H9 (cell line): ENCODE measurements around the gene TMPRSS6. TPM values are rescaled to one million over a fixed set of nuclear protein-coding genes. Genes with fewer than 3 reads are reported as not detected.

Source experiments
- DNase-seq: peaks from one replicate; pipeline ENCODE4 v3.0.0-alpha.2; 2017
- H2AFZ ChIP-seq: one replicate; pipeline ENCODE4 v1.6.1; 2013; ENCODE audit warnings: mild to moderate bottlenecking, low read length, control low read depth, moderate library complexity
- H2AK5ac ChIP-seq: 2 replicates; pipeline ENCODE4 v1.6.1; 2013; ENCODE audit warnings: low read length, control low read depth, mixed read lengths; ENCODE audit not compliant: insufficient read length
- H2BK120ac ChIP-seq: one replicate; pipeline ENCODE4 v1.6.1; 2013; ENCODE audit warnings: low read depth, mild to moderate bottlenecking, low read length, control low read depth, inconsistent platforms; ENCODE audit not compliant: poor library complexity, severe bottlenecking
- H2BK12ac ChIP-seq: 2 replicates; pipeline ENCODE4 v1.6.1; 2013; ENCODE audit warnings: low read length, control low read depth, mixed read lengths, low read depth; ENCODE audit not compliant: insufficient read length
- H2BK15ac ChIP-seq: 2 replicates; pipeline ENCODE4 v1.6.1; 2013; ENCODE audit warnings: low read depth, low read length, control low read depth
- H2BK20ac ChIP-seq: one replicate; pipeline ENCODE4 v1.6.1; 2013; ENCODE audit warnings: low read depth, mild to moderate bottlenecking, low read length, control low read depth, inconsistent platforms; ENCODE audit not compliant: poor library complexity, severe bottlenecking
- H2BK5ac ChIP-seq: 2 replicates; pipeline ENCODE4 v1.6.1; 2013; ENCODE audit warnings: low read length, control low read depth, mixed read lengths; ENCODE audit not compliant: insufficient read length
- H3K14ac ChIP-seq: 2 replicates; pipeline ENCODE4 v1.6.1; 2013; ENCODE audit warnings: low read length, control low read depth; ENCODE audit not compliant: insufficient read depth
- H3K18ac ChIP-seq: 2 replicates; pipeline ENCODE4 v1.6.1; 2013; ENCODE audit warnings: low read depth, mild to moderate bottlenecking, mixed read lengths, low read length, control low read depth; ENCODE audit not compliant: insufficient read length
- H3K23ac ChIP-seq: 2 replicates; pipeline ENCODE4 v1.6.1; 2013; ENCODE audit warnings: low read length, control low read depth, mixed read lengths, low read depth; ENCODE audit not compliant: insufficient read length
- H3K23me2 ChIP-seq: 2 replicates; pipeline ENCODE4 v1.6.1; 2013; ENCODE audit warnings: low read depth, mild to moderate bottlenecking, mixed read lengths, low read length, control low read depth; ENCODE audit not compliant: insufficient read length, poor library complexity, severe bottlenecking
- H3K27ac ChIP-seq: 2 replicates; pipeline ENCODE4 v1.5.1; 2013; ENCODE audit warnings: low read length, control low read depth, mixed read lengths, low read depth; ENCODE audit not compliant: insufficient read length
- H3K27me3 ChIP-seq: 2 replicates; pipeline ENCODE4 v1.6.1; 2013; ENCODE audit warnings: low read length, control low read depth, inconsistent platforms; ENCODE audit not compliant: insufficient read depth
- H3K4ac ChIP-seq: 2 replicates; pipeline ENCODE4 v1.6.1; 2013; ENCODE audit warnings: low read depth, mild to moderate bottlenecking, control low read depth, inconsistent platforms, low read length, moderate library complexity
- H3K4me1 ChIP-seq: 2 replicates; pipeline ENCODE4 v1.6.1; 2013; ENCODE audit warnings: low read length, control low read depth, inconsistent platforms; ENCODE audit not compliant: insufficient read depth
- H3K4me2 ChIP-seq: 2 replicates; pipeline ENCODE4 v1.6.1; 2013; ENCODE audit warnings: low read length, control low read depth, mixed read lengths; ENCODE audit not compliant: insufficient read length, insufficient read depth
- H3K56ac ChIP-seq: 2 replicates; pipeline ENCODE4 v1.6.1; 2013; ENCODE audit warnings: low read depth, mild to moderate bottlenecking, mixed read lengths, low read length, control low read depth; ENCODE audit not compliant: insufficient read length
- H3K79me1 ChIP-seq: 2 replicates; pipeline ENCODE4 v1.6.1; 2013; ENCODE audit warnings: low read depth, mild to moderate bottlenecking, moderate library complexity, low read length, control low read depth, inconsistent platforms; ENCODE audit not compliant: insufficient read depth, poor library complexity, severe bottlenecking
- H3K79me2 ChIP-seq: 2 replicates; pipeline ENCODE4 v1.6.1; 2013; ENCODE audit warnings: low read length, control low read depth, inconsistent platforms; ENCODE audit not compliant: insufficient read depth
- H3K9ac ChIP-seq: 2 replicates; pipeline ENCODE4 v1.6.1; 2013; ENCODE audit warnings: low read length, control low read depth, mixed read lengths; ENCODE audit not compliant: insufficient read length; ENCODE audit errors: extremely low read depth
- H3K9me3 ChIP-seq: one replicate; pipeline ENCODE4 v1.6.1; 2013; ENCODE audit warnings: low read depth, low read length, inconsistent platforms; ENCODE audit not compliant: control insufficient read depth
- H3T11ph ChIP-seq: one replicate; pipeline ENCODE4 v1.6.1; 2013; ENCODE audit warnings: mild to moderate bottlenecking, low read length, control low read depth, inconsistent platforms
- H4K20me1 ChIP-seq: one replicate; pipeline ENCODE4 v1.6.1; 2013; ENCODE audit not compliant: control insufficient read depth, insufficient read length, insufficient read depth
- H4K5ac ChIP-seq: 2 replicates; pipeline ENCODE4 v1.6.1; 2013; ENCODE audit warnings: low read depth, mild to moderate bottlenecking, mixed read lengths, low read length, control low read depth; ENCODE audit not compliant: insufficient read length
- H4K8ac ChIP-seq: replicated peaks from 2 replicates; pipeline ENCODE4 v1.6.1; 2013; ENCODE audit warnings: low read length, control low read depth, mixed read lengths, low read depth; ENCODE audit not compliant: insufficient read length
- H4K91ac ChIP-seq: 2 replicates; pipeline ENCODE4 v1.6.1; 2013; ENCODE audit warnings: low read depth, mild to moderate bottlenecking, moderate library complexity, mixed read lengths, low read length, control low read depth; ENCODE audit not compliant: insufficient read length
- H3K27ac Mint-ChIP-seq, 3 experiments: 2 replicates in 2 of 3; 3 replicates in 1 of 3; pipeline ENCODE4 v1.8.0; 2020 to 2021; ENCODE audit warnings: mixed read lengths in 3 of 3, mild to moderate bottlenecking in 1 of 3, moderate library complexity in 1 of 3
- H3K27me3 Mint-ChIP-seq: 2 replicates; pipeline ENCODE4 v1.8.0; 2021; ENCODE audit warnings: low read depth, mild to moderate bottlenecking, moderate library complexity, mixed read lengths
- H3K36me3 Mint-ChIP-seq, 3 experiments: 2 replicates in 2 of 3; 3 replicates in 1 of 3; pipeline ENCODE4 v1.8.0; 2020 to 2021; ENCODE audit warnings: low read depth in 3 of 3, mixed read lengths in 3 of 3; ENCODE audit not compliant: insufficient read depth in 1 of 3
- H3K4me1 Mint-ChIP-seq, 2 experiments: 2 replicates each; pipeline ENCODE4 v1.8.0; 2020; ENCODE audit warnings: mixed read lengths in 2 of 2
- H3K4me3 Mint-ChIP-seq, 2 experiments: 2 replicates in 1 of 2; 3 replicates in 1 of 2; pipeline ENCODE4 v1.8.0; 2020 to 2021; ENCODE audit warnings: mild to moderate bottlenecking in 2 of 2, mixed read lengths in 2 of 2, moderate library complexity in 1 of 2
- H3K9me3 Mint-ChIP-seq, 2 experiments: 2 replicates in 1 of 2; 3 replicates in 1 of 2; pipeline ENCODE4 v1.8.0; 2020; ENCODE audit warnings: mild to moderate bottlenecking in 2 of 2, mixed read lengths in 2 of 2, moderate library complexity in 1 of 2
- WGBS: extraction: QIAGEN DNeasy Blood & Tissue Kit; methylation state at CpG from one replicate; pipeline ENCODE4 v1.1.7; 2013; ENCODE audit warnings: missing lambda C conversion rate, low lambda C conversion rate, mixed read lengths; ENCODE audit not compliant: insufficient read length; ENCODE audit errors: extremely low coverage; 5-methylcytosine and 5-hydroxymethylcytosine counted together
- total RNA-seq: library from RNA; stranded (reverse); gene quantifications from 2 replicates; pipeline ENCODE4 v1.2.1, GENCODE V29; 2021
- TF ChIP-seq, protein P1 (sequence below): fragments of 200-600 bp; sonication (generic); conservative IDR thresholded peaks from 3 replicates; pipeline ENCODE4 v1.8.0; 2021; ENCODE audit warnings: antibody characterized with exemption, mild to moderate bottlenecking

Gene TMPRSS6
- total RNA-seq, 1 experiment from 2014 or later, result not detected

DNA sequence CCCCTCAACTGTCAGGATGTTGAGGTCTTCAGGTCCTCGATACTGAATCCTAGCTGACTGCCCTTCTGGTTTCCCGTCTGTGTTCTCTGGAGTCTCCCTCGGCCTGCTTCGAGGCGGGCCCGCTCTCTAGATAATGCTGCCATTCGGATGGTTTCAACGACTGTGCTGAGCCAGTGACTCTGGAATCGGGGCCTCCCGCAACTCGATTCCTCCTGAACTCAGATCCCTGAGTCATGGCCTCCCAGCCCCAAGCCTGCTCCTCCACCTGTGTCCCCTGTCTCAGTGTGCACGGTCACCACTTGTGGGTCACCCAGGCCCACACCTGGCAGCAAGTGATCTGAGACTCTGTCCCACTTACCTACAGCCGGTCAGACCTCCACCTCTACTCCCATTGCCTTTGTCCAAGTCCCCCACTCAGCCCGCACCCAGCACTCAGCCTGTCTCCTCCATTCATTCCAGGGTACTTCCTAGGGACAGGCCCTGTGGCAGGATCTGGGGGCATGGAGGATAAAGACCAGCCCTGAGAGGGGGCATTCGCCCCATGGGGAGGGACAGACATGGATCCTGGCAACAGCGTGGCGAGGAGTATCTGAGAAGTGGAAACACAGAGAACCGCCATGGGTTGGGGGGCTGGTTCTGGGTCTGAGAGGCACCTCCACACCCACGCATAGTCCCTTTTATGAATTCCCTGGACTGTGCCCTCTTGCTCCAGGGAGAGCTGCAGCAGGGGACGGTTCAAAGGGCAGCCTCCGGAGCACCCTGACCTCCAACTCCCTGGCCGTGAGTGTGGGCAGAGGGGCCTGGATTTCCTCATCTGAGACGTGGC, 75.7 kb downstream of the TMPRSS6 start:
- no CpG with 5 or more reads among the region's 23 CpGs for WGBS
- no peak overlapping the region for H3K4me3 Mint-ChIP-seq
- Histone ChIP-seq H2BK12ac (no peak overlapping the region), H3K79me1 (no peaks in the 10 kb centered on the region), H2BK5ac (no peak overlapping the region), H3K79me2 (no peaks in the 10 kb centered on the region), H3K23ac (no peak overlapping the region), H4K20me1 (peaks cover 3% of the 10 kb centered on the region), H3K56ac (no peak overlapping the region), H2BK20ac (no peak overlapping the region), H4K8ac (no peak overlapping the region), H3K18ac (no peak overlapping the region), H3K9me3 (no peaks in the 10 kb centered on the region), H3K4me2 (no peak overlapping the region), H3T11ph (no peak overlapping the region), H3K4ac (no peak overlapping the region), H3K14ac (no peak overlapping the region), H2BK120ac (no peak overlapping the region), H2AFZ (no peak overlapping the region), H3K27me3 (no peaks in the 10 kb centered on the region), H2BK15ac (no peak overlapping the region), H4K91ac (no peak overlapping the region), H3K27ac (no peak overlapping the region), H4K5ac (no peak overlapping the region), H3K9ac (no peak overlapping the region), H2AK5ac (no peak overlapping the region), H3K4me1 (no peaks in the 10 kb centered on the region; the same call in 1 of the 2 replicates), H3K23me2 (no peaks in the 10 kb centered on the region)
- peaks cover 4 to 14% (median 10%) of the 10 kb centered on the region in 3 experiments; a peak in 6 of 7 replicates for H3K36me3 Mint-ChIP-seq
- TF ChIP-seq, protein P1, sequence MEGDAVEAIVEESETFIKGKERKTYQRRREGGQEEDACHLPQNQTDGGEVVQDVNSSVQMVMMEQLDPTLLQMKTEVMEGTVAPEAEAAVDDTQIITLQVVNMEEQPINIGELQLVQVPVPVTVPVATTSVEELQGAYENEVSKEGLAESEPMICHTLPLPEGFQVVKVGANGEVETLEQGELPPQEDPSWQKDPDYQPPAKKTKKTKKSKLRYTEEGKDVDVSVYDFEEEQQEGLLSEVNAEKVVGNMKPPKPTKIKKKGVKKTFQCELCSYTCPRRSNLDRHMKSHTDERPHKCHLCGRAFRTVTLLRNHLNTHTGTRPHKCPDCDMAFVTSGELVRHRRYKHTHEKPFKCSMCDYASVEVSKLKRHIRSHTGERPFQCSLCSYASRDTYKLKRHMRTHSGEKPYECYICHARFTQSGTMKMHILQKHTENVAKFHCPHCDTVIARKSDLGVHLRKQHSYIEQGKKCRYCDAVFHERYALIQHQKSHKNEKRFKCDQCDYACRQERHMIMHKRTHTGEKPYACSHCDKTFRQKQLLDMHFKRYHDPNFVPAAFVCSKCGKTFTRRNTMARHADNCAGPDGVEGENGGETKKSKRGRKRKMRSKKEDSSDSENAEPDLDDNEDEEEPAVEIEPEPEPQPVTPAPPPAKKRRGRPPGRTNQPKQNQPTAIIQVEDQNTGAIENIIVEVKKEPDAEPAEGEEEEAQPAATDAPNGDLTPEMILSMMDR, result no peak
- H3K27me3 Mint-ChIP-seq, result peaks cover 25% of the 10 kb centered on the region
- H3K9me3 Mint-ChIP-seq, result no peaks in the 10 kb centered on the region
- DNase-seq, result no peak
- H3K4me1 Mint-ChIP-seq, result peaks cover 28 to 30% of the 10 kb centered on the region in 2 experiments
- H3K27ac Mint-ChIP-seq, result peak overlapping the region; percentile 17 to 85 (median 83); a peak in 3 of 7 replicates
